SH-SY5Y (cell line): ENCODE data around the gene ATAD3C.

Source experiments
- GATA2 ChIP-seq: IDR thresholded peaks from 2 replicates; pipeline ENCODE4 v1.6.1; 2011; ENCODE audit warnings: mild to moderate bottlenecking, low read depth, low read length
- GATA3 ChIP-seq: IDR thresholded peaks from 2 replicates; pipeline ENCODE4 v1.6.1; 2011; ENCODE audit warnings: low read depth, mild to moderate bottlenecking, low read length, moderate library complexity

DNA sequence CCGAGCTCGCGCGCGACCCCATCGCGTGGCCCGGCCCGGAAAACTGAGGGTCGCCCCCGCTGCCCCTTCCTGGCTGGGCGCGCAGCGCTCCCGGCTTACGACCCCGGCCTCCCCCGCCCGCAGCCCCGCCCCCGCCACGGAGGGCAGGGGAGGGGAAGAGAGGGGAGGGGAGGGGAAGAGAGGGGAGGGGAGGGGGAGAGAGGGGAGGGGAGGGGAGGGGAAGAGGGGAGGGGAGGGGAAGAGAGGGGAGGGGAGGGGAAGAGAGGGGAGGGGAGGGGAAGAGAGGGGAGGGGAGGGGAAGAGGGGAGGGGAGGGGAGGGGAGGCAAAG lies 21.7 kb upstream of the ATAD3C start:
- no peak for TF ChIP-seq GATA2
- no peak for TF ChIP-seq GATA3
